Upper lobe of left lung (tissue), 4 donors: ENCODE data around the gene FOXD1.

Experiments
- CTCF ChIP-seq, 6 experiments: fragments of 450-650 bp in 4 of 6; fragments of 200-600 bp in 2 of 6; sonication (generic) in 2 of 6; IDR thresholded peaks; one replicate each; pipeline ENCODE4 v1.5.1; 2016 to 2019; ENCODE audit warnings: antibody characterized with exemption in 6 of 6
- EP300 ChIP-seq, 4 donors: sonication (generic); formaldehyde crosslinking; IDR thresholded peaks; one replicate each; pipeline ENCODE4 v1.5.1; 2017; ENCODE audit warnings: antibody characterized with exemption in 4 of 4, control low read depth in 2 of 4
- POLR2A ChIP-seq, 4 donors: fragments of 450-650 bp; IDR thresholded peaks; one replicate each; pipeline ENCODE4 v1.5.1; 2016 to 2017; ENCODE audit warnings: antibody characterized with exemption in 4 of 4, mild to moderate bottlenecking in 2 of 4

- no peak for TF ChIP-seq CTCF (IDR thresholded peaks at IDR 0.05)
- no peak for TF ChIP-seq POLR2A (IDR thresholded peaks at IDR 0.05)
- no peak for TF ChIP-seq EP300 (IDR thresholded peaks at IDR 0.05)
Observed at GRCh38 chr5:73437101-73437776, 11.3 kb downstream of the FOXD1 start.
